HTR-8/SVneo (cell line): ENCODE data around the gene PIH1D2.
"Not testable (repeated sequence)": the region's sequence is repeated elsewhere in the genome, so short reads cannot be mapped to it uniquely, and the experiment has no call there.

Experiments
- DNase-seq: peaks from one replicate; pipeline ENCODE4 v3.0.0; 2011; ENCODE audit warnings: low spot score, mixed read lengths; ENCODE audit not compliant: insufficient read length
- FAIRE-seq: peaks from 2 replicates; lab custom pipeline; 2011; peaks lifted over from hg19 to GRCh38; lab: Jason Lieb, UNC

Gene PIH1D2, protein sequence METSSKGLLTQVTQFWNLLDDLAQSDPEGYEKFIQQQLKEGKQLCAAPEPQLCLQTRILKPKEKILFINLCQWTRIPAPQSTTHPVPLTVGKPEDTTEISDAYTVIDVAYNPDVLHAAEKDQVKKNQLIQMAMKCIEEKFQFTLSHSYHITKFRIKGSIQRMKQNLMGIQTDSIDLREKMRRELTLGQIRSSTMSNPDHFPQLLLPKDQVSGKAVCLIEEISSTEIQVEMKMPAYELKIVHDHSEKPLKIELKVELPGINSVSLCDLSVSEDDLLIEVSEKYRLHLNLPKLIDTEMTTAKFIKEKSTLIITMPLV

DNA sequence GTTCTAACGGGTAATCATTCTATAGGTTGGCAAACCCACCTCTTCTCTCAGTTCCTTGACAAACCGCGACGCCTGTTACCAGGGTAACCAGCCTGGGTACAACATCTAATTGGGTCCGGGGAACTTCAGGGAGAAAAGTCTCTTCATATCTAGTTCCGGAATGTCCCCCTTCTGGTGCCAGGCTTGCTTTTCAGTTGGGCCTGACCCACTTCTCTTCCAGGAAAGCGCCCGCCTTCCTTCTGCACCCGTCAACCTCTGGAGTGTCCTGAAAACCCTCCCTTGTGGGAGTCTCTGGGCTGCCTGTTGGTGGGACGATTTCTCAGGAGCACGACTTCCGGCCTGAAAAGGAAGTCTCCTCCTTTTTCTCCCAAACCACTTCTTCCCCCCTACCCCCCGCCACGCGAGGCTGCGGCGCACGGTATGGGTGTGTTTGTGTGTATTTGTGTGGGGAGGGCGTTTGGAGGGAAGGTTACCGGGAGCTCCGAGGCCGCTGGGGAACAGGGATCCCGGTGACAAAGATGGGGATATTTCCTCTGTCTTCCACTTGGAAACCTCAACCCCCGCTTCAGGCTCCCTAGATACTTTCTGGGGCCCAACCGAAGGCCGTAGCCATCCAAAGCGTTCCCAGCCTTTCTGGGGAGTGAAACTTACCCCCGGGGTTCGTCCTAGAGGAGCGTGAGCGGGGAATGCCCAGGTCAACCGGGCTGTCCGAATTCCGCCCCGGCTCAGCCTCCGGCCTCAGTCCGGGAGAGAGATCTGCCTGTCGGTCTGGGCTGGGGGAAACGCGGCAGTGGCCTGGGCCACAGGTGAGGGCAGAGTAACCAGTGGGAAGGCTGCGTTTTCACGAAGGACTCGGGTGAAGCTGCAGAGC, at the start of gene PIH1D2, which contains the start of gene NKAPD1:
Gene PIH1D2, minus strand, starts transcription at position 77 of the 871 bp plus-strand sequence. CDS start 843 bp downstream, outside the sequence.
Gene NKAPD1, plus strand, starts transcription at position 359 of the 871 bp plus-strand sequence. CDS start 1,276 bp downstream, outside the sequence.
- peak; percentile 94 for DNase-seq
- peak; percentile 95 for FAIRE-seq

DNA sequence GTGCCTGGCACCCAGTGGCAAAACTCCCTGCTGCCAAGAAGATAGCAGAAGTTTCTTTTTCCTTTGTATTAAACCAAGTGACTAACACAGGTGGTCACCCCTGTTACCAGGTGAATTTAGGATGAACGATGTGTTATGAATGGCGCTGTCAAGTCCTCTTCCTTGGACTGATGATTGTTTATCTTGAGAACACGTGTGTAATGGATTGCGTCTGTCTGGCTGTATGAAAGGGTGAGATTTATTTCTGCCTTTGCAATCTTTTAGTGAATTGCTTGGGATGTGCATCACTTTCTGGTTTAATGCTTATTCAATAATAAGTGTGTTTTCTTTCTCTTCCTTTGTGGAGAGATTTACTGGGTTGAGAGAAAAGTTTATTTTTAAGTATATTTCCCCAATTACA, 49.3 kb upstream of the PIH1D2 start:
- no peak for DNase-seq
- peak; percentile 89 for FAIRE-seq

DNA sequence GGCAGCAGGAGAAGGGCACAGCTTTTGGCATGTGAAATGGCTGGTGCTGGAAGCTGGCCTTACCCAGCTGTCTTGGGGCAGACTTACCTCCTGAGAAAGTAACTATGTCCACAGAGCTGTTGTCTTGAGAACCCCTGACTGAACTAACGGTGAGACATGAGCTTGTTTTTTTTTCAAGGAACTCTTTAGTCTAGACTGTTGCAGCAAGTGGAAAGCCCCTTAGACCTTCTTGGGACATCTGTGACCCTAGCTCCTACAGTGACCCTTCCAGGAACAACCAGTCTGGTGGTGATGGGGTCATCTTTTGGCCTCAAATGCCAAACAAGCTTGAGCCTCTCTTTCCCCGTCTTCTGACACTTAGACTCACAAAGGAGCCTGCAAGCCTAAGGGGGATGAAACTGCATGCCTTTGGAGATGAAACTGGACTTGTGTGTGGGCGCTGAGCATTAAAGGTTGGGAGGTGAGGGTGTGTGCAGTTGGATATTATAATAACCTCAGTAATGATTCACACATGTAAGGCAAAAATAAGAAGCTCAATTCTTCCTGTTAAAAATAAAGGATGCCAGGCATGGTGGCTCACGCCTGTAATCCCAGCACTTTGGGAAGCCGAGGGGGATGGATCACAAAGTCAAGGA, 48.3 kb upstream of the PIH1D2 start:
- no peak for DNase-seq

DNA sequence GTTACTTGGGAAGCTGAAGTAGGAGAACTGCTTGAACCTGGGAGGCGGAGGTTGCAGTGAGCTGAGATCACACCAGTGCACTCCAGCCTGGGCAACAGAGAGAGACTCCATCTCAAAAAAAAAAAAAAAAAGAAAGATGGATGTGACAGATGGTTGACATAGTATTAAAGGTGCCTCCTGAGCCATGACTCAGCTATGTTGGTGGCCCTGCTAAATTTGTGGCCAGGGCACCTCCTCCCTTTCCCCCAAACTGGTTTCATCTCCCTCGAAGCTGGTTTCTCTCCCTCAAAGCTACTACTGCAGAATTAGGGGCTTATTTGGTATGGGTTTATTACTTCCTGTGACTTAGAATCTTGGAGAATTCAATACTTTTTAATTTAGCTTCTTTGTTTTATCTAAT, 44.4 kb upstream of the PIH1D2 start:
- no peak for FAIRE-seq

More for the DNA sequence above, 48.3 kb upstream of the PIH1D2 start:
- FAIRE-seq = peak; percentile 59

DNA sequence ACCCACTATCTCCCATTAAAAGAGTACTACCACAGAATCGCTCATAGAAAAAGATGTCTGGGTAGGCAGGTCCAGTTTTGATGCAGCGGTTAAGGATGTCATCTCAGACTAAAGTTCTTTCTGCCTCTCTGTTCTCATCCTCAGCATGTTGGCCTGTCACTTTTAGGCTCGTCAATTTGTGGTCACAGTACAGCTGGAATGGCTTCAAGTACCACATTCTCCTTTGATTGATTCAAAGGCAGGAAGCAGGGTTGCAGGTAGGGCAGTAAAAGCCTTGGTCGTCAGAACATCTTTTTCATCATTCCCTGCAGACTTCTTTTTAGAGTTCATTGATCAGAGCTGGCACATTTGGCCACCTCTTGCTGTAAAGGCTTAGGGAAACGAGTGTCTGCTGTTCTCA, 41.6 kb upstream of the PIH1D2 start:
- FAIRE-seq (peak; percentile 90), DNase-seq (no peak)

More for the DNA sequence above, 44.4 kb upstream of the PIH1D2 start:
- no peak for DNase-seq

DNA sequence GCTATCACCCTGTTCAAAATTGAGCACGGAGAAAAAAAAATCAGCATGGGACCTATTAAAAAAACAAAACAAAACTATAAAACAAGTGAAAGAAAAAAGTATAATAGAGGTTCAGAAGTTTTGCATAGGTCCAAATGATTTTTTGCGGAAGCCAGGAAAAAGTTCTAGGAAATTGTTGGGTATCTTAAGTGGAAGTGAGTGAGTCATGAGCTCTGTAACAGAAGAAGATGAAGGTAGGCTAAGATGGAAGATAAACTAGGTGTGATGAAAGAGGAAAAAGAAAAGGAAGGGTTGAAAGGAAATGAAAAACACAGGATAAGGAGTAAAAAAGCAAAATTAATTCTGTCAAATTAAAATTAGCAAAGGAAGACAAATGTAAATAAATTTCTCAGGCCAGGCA, 40.6 kb upstream of the PIH1D2 start:
- DNase-seq (no peak), FAIRE-seq (no peak)

DNA sequence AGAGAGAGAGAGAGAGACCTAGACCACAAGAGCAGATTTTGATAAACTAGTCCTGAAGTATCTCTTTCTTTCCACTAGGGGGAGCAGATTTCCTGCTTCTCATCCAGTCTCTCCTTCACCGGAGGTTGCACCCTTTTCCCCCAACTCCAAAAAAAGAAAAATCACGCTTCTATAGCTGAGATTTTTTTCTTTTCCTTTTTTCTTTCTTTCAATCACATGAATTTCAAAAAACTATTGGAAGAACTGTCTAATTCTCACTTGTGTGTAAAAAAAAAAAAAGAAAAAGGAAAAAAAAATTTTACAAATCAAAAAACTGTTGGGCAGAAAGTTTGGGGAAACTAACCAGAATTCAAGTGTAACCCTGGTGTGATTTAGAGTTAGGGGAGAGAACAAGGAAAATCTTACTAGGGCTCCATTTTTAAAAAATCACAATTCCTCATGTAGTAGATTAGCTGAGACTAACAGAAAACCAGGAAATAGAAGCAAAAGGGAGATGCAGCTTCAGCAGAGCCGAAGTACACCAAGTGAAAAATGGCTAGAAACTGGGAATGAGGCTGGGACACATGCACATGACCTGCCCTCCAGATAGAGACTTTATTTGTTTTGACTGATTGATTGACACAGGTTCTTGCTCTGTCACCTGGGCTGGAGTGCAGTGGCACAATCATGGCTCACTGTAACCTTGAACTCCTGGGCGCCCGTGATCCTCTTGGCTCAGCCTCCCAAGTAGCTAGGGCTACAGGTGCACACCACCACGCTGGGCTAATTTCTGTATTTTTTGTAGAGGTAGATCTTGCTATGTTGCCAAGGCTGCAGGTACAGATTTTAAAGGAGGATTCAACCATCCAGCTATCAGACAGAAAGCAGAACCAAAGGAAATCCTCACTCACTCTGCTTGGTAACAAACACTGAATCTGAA, 40.0 kb upstream of the PIH1D2 start:
- DNase-seq (peak; percentile 76), FAIRE-seq (peak; percentile 81)

DNA sequence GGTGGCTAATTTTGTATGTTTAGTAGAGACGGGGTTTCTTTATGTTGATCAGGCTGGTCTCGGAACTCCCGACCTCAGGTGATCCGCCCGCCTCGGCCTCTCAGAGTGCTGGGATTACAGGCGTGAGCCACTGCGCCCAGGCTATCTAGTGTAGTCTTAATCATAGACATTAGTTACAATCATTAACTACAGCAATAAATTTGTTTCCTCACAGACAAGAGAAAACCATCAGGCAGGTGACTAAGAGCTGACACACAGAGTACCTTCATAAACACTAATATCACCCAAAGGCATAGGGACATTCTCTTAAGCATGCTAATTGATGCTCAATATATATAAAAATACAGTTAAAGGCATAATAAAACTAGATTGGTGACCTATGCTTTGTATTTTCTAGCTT, 32.3 kb upstream of the PIH1D2 start:
- peak; percentile 31 for FAIRE-seq

DNA sequence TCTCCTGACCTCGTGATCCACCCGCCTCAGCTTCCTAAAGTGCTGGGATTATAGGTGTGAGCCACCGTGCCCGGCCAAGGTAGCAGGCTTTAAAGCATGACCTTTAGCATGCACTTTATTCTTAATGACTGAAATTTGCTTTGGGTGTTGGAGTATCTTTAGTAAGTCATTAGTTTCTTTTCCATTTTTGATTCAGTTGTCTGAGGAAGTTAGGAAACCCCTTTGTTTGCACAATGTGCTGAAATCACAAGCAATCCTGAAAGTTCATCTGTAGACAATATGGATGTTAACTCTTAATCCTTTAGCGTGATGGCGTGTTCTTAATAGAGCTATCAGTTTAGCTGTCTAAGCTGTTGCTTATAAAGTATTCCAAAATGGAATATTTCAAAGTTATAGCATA, 29.6 kb upstream of the PIH1D2 start:
- DNase-seq = no peak

More for the DNA sequence above, 32.3 kb upstream of the PIH1D2 start:
- no peak for DNase-seq

DNA sequence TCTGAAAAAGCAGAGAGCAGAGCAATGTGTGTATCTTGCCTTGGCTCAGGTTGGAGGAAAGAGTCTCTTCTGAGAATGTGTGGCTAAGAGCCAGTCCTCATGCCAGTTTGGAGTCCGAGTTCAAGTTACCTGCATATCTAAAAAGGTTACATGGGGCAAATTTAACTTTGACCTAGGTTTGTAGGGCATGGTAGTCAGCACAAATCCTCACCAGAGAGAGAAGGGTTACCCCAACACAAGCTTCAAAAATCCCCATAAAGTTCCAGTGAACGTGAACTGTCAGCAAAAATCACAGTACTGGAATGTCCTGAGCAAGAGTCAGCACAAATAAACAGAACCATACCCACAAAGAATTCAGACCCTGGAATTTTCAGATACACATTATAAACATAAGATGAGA, 26.6 kb upstream of the PIH1D2 start:
- FAIRE-seq (no peak), DNase-seq (no peak)

More for the DNA sequence above, 29.6 kb upstream of the PIH1D2 start:
- peak; percentile 83 for FAIRE-seq

DNA sequence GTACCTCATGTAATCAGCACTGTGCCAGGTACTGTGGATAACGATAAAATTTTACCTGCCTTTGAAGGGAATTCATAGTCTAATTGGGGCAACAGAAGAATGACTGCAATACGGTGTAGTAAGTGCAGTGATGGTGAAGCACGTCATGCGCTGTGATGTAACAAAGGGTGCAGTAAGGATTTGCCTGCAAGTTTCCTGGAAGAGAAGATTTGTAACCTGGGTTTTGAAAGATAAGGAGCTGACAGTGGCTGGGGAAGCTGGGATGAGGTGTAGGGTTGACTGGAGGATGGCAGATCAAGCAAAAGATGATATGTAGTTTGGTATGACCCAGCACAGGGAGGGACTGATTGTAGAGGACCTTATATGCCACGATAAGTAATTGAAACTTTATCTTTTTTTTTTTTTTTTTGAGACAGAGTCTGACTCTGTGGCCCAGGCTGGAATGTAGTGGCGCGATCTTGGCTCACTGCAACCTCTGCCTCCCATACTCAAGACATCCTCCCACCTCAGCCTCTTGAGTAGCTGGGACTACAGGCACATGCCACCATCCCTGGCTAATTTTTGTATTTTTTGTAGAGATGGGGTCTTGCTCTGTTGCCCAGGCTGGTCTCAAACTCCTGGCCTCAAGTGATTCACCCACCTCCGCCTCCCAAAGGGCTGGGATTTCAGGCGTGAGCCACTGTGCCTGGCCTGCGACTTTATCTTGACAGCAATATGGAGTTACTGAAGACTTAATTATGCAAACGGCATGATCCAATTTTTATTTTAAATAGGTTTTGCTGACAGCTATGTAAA, 24.1 kb upstream of the PIH1D2 start:
- FAIRE-seq (peak; percentile 67), DNase-seq (no peak)

DNA sequence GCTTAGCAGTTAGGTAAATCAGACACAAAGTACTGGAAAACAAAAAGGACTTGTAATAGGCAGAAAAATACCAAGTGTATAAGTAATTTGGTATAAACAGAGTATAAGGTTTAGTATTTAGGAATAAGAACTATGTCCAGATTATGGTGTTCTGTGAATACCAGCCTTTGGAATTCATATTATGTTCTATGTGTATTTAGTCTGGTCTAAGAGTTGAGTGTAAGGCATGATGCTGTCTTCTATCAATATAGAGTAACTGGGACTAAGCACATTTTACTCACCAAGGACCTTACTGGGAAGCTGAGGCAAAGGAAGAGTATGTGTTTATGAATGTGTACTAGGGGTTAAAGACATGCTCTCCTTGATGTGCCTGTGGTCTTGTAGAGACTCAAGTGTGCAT, 22.4 kb upstream of the PIH1D2 start:
- FAIRE-seq (peak; percentile 23), DNase-seq (no peak)

DNA sequence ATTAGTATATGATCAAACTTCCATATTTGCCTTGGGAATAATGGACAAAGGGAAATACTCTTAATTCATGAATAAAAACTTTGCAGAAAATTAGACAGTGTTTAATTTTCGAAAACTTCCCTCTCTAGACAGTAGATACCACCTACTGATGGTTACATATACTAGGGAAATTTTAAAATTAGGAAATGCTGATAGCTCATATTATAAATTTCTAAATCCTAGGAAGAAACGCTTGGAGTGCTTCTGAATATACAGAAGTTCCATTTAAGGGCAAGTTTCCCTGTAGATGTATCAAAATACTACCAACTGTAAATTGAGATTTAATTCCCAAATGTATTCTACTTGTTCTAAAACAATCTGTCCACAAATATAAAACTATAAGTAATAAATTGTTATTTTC, 21.5 kb upstream of the PIH1D2 start:
- FAIRE-seq, DNase-seq: not testable (repeated sequence)

DNA sequence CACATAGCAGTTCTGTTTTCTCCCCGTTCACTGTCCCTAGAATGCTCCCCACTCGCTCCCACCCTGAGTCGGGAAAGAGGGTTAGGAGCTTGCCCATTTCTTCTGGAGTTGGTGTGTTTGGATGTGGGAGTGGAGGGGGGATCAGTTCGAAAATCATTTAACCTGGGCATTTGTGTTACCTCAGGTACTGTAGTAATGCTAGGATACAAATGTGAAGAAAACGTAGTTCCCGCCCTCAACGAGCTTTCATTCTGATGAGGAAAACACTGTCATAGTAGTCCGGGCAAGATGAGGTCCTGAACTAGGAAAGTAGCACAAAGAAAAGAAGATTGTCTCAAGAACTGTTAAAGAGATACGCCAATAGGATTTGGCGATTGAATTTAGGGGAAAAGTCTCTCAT, 13.4 kb upstream of the PIH1D2 start:
- no peak for DNase-seq

DNA sequence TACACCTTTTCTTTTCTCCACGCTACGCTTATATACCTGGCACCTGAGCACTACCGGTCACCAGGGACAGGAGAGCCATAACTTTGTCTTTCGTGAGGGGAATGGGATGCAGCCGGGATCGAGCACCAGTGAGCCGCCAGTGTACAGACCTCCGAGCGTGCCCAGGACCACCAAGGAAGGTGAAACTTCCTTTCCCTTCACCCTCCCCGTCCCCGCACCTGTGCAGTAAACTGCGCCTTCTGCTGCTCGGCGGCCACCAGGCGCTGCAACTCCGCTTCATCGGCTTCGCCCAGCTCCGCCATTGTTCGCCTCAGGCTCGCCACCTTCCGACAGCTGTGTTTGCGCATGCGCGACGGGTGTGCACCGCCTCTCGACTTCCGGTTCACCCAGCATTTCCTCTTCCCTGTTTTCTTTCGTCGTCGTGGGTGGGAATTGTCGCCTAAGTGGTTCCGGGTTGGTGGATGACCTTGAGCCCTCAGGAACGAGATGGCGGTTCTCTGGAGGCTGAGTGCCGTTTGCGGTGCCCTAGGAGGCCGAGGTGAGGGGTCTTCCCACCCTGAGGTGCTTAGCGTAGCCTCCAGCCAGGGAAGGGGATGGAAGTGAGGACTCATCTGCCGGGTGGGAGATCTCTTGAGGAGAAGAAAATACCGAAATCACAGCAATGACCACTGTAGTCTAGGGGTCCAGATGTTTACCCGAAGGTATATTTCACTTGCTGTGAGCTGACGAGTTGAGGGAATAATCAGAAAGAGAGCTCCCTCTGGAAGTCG, 12.8 kb upstream of the PIH1D2 start, which contains the start of the genes SDHD and TIMM8B:
Gene SDHD, plus strand, starts transcription at position 452 of the 770 bp plus-strand sequence. Its CDS starts 35 bp downstream, at position 487.
Gene TIMM8B, minus strand, starts transcription at position 335 of the 770 bp plus-strand sequence. Its CDS starts 33 bp downstream, at position 302.
- FAIRE-seq = peak; percentile 99
- DNase-seq = peak; percentile 99

More for the DNA sequence above, 13.4 kb upstream of the PIH1D2 start:
- FAIRE-seq = no peak

DNA sequence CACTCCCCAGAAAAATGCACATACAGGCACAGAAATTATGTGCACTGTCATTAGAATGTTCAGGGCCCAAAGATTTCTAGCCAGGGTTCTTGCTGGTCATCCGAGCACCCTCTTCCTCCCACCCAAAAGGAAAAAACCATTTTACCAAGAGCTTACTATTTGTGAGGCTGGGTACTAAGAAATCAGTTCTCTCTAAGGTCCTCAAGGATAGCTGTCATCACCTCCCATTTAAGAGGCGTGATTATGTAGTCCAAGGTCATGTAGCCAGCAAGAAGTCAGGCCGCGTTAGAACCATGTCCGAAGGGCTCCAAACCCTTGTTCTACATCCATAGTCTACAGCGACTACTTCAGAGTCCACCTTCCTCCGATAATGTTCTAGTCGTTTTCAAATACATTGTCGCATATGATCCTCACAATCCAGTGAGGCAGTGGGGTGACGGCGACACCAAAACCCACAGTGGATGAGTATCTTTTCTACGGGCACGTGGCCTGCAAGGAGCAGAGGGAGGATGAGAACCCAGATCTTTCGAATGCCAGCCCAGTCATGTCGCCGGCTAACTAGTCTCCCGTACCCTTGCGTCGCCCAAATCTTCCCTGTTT, 12.1 kb upstream of the PIH1D2 start:
- FAIRE-seq (no peak), DNase-seq (peak; percentile 48)

DNA sequence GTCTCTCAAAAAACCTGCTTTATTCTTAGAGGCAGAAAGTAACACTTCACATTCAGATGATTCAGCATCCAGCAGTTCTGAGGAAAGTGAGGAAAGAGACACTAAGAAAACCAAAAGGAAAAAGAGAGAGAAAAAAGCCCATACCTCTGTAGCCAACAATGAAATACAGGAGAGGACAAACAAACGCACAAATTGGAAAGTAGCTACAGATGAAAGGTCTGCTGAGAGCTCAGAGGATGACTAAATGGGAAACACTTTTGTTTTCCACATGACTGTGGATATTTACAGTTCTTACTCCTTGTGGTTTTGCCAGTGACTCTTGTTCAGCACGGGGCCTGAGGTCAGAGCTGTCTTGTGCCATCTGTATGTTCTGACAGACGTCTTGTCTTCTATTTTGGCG, 8.9 kb upstream of the PIH1D2 start:
- no peak for DNase-seq
- FAIRE-seq = no peak
